MCF 10A (cell line): ENCODE results near the gene CEACAM16. TPM values are rescaled to one million over a fixed set of nuclear protein-coding genes. Genes with fewer than 3 reads are reported as not detected.

Experiments used
- BruUV-seq: library from RNA; stranded (reverse); fragments of 400-500 nt; replicated peaks from 2 replicates; lab custom pipeline; 2021; lab: Mats Ljungman, UMichigan
- CTCF ChIA-PET: fragments of 300-600 bp; sonication (Branson Sonifier 250); formaldehyde crosslinking; extraction: SDS; loops from one replicate; lab custom pipeline; 2021; ENCODE audit warnings: antibody characterized with exemption, inconsistent platforms; lab: Yijun Ruan, JAX
- POLR2A ChIA-PET: fragments of 300-600, 350-650 bp; sonication (Branson Sonifier 250); formaldehyde crosslinking; extraction: SDS; loops from one replicate; lab custom pipeline; 2020; ENCODE audit warnings: antibody characterized with exemption, inconsistent platforms; lab: Yijun Ruan, JAX
- DNase-seq: peaks from one replicate; pipeline ENCODE4 v3.0.0-alpha.2; 2018; ENCODE audit not compliant: unreplicated experiment
- H3K27ac Mint-ChIP-seq: one replicate; pipeline ENCODE4 v1.8.0; 2022; ENCODE audit warnings: mild to moderate bottlenecking, low read depth, mixed read lengths; ENCODE audit not compliant: unreplicated experiment
- H3K27me3 Mint-ChIP-seq: one replicate; pipeline ENCODE4 v1.8.0; 2022; ENCODE audit warnings: mixed read lengths; ENCODE audit not compliant: insufficient read depth, unreplicated experiment
- H3K36me3 Mint-ChIP-seq: one replicate; pipeline ENCODE4 v1.8.0; 2022; ENCODE audit warnings: mild to moderate bottlenecking, moderate library complexity, mixed read lengths; ENCODE audit not compliant: insufficient read depth, unreplicated experiment
- H3K4me1 Mint-ChIP-seq: one replicate; pipeline ENCODE4 v1.8.0; 2022; ENCODE audit warnings: mixed read lengths; ENCODE audit not compliant: insufficient read depth, unreplicated experiment
- H3K4me3 Mint-ChIP-seq: one replicate; pipeline ENCODE4 v1.8.0; 2022; ENCODE audit warnings: mild to moderate bottlenecking, moderate library complexity, mixed read lengths; ENCODE audit not compliant: unreplicated experiment
- H3K9me3 Mint-ChIP-seq: one replicate; pipeline ENCODE4 v1.8.0; 2022; ENCODE audit warnings: mixed read lengths; ENCODE audit not compliant: unreplicated experiment
- CTCF ChIP-seq: fragments of 200-600 bp; IDR thresholded peaks from one replicate; pipeline ENCODE4 v1.8.0; 2022; ENCODE audit warnings: antibody characterized with exemption, mild to moderate bottlenecking; ENCODE audit not compliant: unreplicated experiment
- intact Hi-C: fragments of 100-400 bp; cut with micrococcal nuclease; formaldehyde crosslinking; loops from 2 replicates; pipeline ENCODE4 v1.14.1; 2022
- total RNA-seq: library from RNA; stranded (reverse); gene quantifications from 2 replicates; pipeline ENCODE4 v1.2.3, GENCODE V29; 2022

CEACAM16 gene
- total RNA-seq, 1 experiment from 2014 or later, result not detected

DNA sequence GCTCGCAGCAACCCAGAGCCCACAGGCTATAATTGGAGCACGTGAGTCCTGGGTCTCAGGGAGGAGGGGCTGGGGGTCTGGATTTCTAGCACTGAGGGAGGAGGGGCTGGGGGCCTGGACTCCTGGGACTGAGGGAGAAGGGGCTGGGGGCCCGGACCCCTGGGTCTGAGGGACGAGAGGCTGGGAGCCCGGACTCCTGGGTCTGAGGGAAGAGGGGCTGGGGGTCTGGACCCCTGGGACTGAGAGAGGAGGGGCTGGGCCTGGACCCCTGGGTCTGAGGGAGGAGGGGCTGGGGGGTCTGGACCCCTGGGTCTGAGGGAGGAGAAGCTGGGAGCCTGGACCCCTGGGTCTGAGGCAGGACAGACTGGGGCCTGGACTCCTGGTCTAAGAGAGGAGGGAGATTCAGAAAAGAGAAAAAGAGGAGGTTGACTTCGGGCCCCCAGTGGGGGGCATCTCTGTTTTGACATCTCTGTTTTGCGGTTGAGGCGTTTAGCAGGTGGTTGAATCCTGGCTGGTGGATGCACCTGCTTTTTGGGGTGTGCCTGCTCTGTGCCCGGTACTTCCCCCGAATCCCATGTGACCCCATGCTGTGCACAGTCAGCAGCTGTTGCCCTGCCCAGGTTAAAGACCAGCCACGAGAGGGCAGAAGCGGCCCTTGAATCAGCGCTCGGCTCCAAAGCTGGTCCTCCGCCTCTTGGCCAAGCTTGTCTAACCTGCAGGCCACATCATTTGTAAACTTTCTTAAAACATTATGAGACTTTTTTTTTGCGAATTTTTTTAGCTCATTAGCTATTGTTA lies 44.8 kb upstream of the CEACAM16 start:
- BruUV-seq, result no TSS peak
- H3K4me1 Mint-ChIP-seq, result peaks cover 24% of the 10 kb centered on the region
- H3K9me3 Mint-ChIP-seq, result no peaks in the 10 kb centered on the region
- peak; percentile 83 for DNase-seq
- no peaks in the 10 kb centered on the region for H3K27me3 Mint-ChIP-seq
- peaks cover 94% of the 10 kb centered on the region for H3K36me3 Mint-ChIP-seq
- ChIA-PET CTCF (interaction anchor here (0.5 to 7.0 kb wide), 17 partner anchors 8 to 524 kb away, joined by 3 to 82 read pairs (median 4); partner anchors contain the start of gene PVR), POLR2A (interaction anchor here (0.5 to 1.1 kb wide), 3 partner anchors 65 to 120 kb away, joined by 3 read pairs; no protein-coding TSS in a partner anchor)
- H3K27ac Mint-ChIP-seq, result no peak overlapping the region
- H3K4me3 Mint-ChIP-seq, result no peak overlapping the region
- TF ChIP-seq CTCF, result peak; percentile 56
- intact Hi-C loops, result loop anchor here (1.0 kb wide), 1 partner anchor 116 kb away; no protein-coding TSS in a partner anchor

DNA sequence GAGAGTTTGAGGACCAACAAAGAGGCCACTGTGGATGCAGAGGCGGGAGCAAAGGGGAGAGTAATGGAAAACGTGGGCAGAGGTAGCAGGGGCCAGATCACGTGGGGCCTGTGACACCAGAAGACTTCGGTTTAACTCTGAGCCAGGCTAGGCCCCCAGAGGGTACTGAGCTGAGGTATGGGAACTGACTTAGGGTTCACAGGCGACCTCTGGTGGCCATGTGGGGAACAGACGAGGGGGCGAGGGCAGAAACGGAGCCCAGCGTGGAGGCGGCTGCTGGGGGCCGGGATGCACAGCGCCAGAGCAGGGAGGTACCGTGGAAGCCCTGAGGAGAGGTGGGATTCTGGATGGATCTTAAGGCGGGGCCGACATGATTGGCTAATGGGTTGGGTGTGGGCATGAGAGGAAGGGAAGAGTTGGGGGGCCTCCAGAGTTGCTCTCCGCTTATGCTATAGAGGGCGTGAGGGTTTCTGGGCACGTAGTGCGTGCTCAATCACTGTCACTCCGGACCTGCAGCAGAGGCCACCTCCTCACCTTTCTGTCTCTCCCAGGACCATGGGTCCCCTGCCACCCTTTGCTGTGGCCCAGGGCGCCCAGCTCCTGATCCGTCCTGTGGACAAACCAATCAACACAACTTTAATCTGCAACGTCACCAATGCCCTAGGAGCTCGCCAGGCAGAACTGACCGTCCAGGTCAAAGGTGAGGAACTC lies 41.6 kb upstream of the CEACAM16 start:
- Mint-ChIP-seq H3K27me3 (no peaks in the 10 kb centered on the region), H3K9me3 (no peaks in the 10 kb centered on the region), H3K36me3 (peaks cover 89% of the 10 kb centered on the region), H3K4me1 (peaks cover 24% of the 10 kb centered on the region), H3K4me3 (no peak overlapping the region), H3K27ac (no peak overlapping the region)
- peak; percentile 81 for TF ChIP-seq CTCF
- POLR2A ChIA-PET, result interaction anchor here (1.2 to 1.3 kb wide), 2 partner anchors 31 to 71 kb away, joined by 3 to 5 read pairs; no protein-coding TSS in a partner anchor
- no TSS peak for BruUV-seq
- intact Hi-C loops, result loop anchor here (1.0 kb wide), 1 partner anchor 69 kb away; no protein-coding TSS in a partner anchor
- DNase-seq, result peak; percentile 65
- CTCF ChIA-PET, result interaction anchor here (0.6 to 7.0 kb wide), 29 partner anchors 9 to 148 kb away, joined by 3 to 82 read pairs (median 4); partner anchors contain the start of gene PVR

- no peak overlapping the region for H3K27ac Mint-ChIP-seq
- ChIA-PET POLR2A (no interaction called here), CTCF (interaction anchor here (0.6 to 7.0 kb wide), 21 partner anchors 9 to 148 kb away, joined by 3 to 82 read pairs (median 4); partner anchors contain the start of gene PVR)
- H3K36me3 Mint-ChIP-seq, result peaks cover 89% of the 10 kb centered on the region
- DNase-seq, result no peak
- no peaks in the 10 kb centered on the region for H3K9me3 Mint-ChIP-seq
- H3K4me3 Mint-ChIP-seq, result no peak overlapping the region
- peaks cover 19% of the 10 kb centered on the region for H3K4me1 Mint-ChIP-seq
- intact Hi-C loops, result no loop called here
- H3K27me3 Mint-ChIP-seq, result no peaks in the 10 kb centered on the region
- no peak for TF ChIP-seq CTCF
- BruUV-seq, result no TSS peak
Measured at GRCh38 chr19:44658069-44658733, 40.8 kb upstream of the CEACAM16 start.
